K562 (cell line): ENCODE results near the gene RPTOR. TPM values are rescaled to one million over a fixed set of nuclear protein-coding genes. Genes with fewer than 3 reads are reported as not detected.
A peak's percentile ranks its signal among the peaks of the same experiment; 100 is the strongest.

Experiments used
- ATAC-seq: fragments of 200-7000 bp; cut with Tn5 transposase; 3 replicates; pipeline ENCODE4 v1.9.1; 2020; ENCODE audit warnings: moderate library complexity
- BruUV-seq: library from RNA; stranded (reverse); fragments of 400-500 nt; replicated peaks from 2 replicates; lab custom pipeline; 2021; lab: Mats Ljungman, UMichigan
- CTCF ChIA-PET: fragments of 300-600 bp; formaldehyde crosslinking; extraction: SDS; loops from one replicate; lab custom pipeline; 2021; ENCODE audit warnings: low intra/inter-chr PET ratio; lab: Yijun Ruan, JAX
- POLR2A ChIA-PET: fragments of 300-600, 350-650 bp; sonication (Branson Sonifier 250); formaldehyde crosslinking; extraction: SDS; loops from one replicate; lab custom pipeline; 2021; ENCODE audit warnings: antibody characterized with exemption, inconsistent platforms; lab: Yijun Ruan, JAX
- DNase-seq, 4 experiments: peaks; one replicate each; pipeline versions ENCODE4 v3.0.0 to v3.0.0-alpha.2; 2011 to 2018; ENCODE audit warnings: low spot score in 3 of 4, mixed read lengths in 3 of 4; ENCODE audit errors: extremely low read depth in 1 of 4
- FAIRE-seq: peaks from 2 replicates; lab custom pipeline; 2011; peaks lifted over from hg19 to GRCh38; lab: Jason Lieb, UNC
- H2AFZ ChIP-seq: 2 replicates; pipeline ENCODE4 v1.6.0; 2011; ENCODE audit warnings: low read depth, low read length, control low read depth, inconsistent platforms
- H3K27ac ChIP-seq: fragments of 200-600 bp; 3 replicates; pipeline ENCODE4 v1.8.0; 2011; ENCODE audit warnings: low read depth, mild to moderate bottlenecking, control low read depth, inconsistent platforms, low read length, moderate library complexity, mixed read lengths; ENCODE audit errors: extremely low read depth
- H3K27me3 ChIP-seq, 2 experiments: fragments of 300-600 bp in 1 of 2; 2 replicates in 1 of 2; 3 replicates in 1 of 2; pipeline versions ENCODE4 v1.6.0 to v1.8.0; 2011; ENCODE audit warnings: inconsistent platforms in 2 of 2, low read length in 2 of 2, mild to moderate bottlenecking in 1 of 2, mixed read lengths in 1 of 2, moderate library complexity in 1 of 2; ENCODE audit not compliant: control insufficient read depth in 2 of 2, insufficient read depth in 2 of 2
- H3K36me3 ChIP-seq: fragments of 300-600 bp; 3 replicates; pipeline ENCODE4 v1.8.0; 2011; ENCODE audit warnings: mild to moderate bottlenecking, low read length, inconsistent platforms; ENCODE audit not compliant: control insufficient read depth, insufficient read depth
- H3K4me1 ChIP-seq, 2 experiments: fragments of 200-600 bp in 1 of 2; replicated peaks in 1 of 2; 2 replicates in 1 of 2; 3 replicates in 1 of 2; pipeline versions ENCODE4 v1.5.1 to v1.8.0; 2011; ENCODE audit warnings: inconsistent platforms in 2 of 2, low read length in 2 of 2, mild to moderate bottlenecking in 1 of 2, mixed read lengths in 1 of 2, moderate library complexity in 1 of 2; ENCODE audit not compliant: control insufficient read depth in 2 of 2, insufficient read depth in 2 of 2
- H3K4me2 ChIP-seq: 2 replicates; pipeline ENCODE4 v1.6.1; 2011; ENCODE audit warnings: low read length, control low read depth, inconsistent platforms, mixed read lengths; ENCODE audit not compliant: insufficient read depth
- H3K4me3 ChIP-seq: fragments of 200-600 bp; sonication (generic), shearing (Covaris generic); 2 replicates; pipeline ENCODE4 v1.5.1; 2016; ENCODE audit warnings: control low read depth, inconsistent platforms
- H3K79me2 ChIP-seq: fragments of 200-600 bp; 3 replicates; pipeline ENCODE4 v1.8.0; 2011; ENCODE audit warnings: low read length, inconsistent platforms; ENCODE audit not compliant: control insufficient read depth, insufficient read depth
- H3K9ac ChIP-seq, 2 experiments: 2 replicates each; pipeline versions ENCODE4 v1.6.0 to v1.6.1; 2011; ENCODE audit warnings: low read depth in 2 of 2, low read length in 2 of 2, control low read depth in 1 of 2, inconsistent platforms in 1 of 2, mild to moderate bottlenecking in 1 of 2, mixed read lengths in 1 of 2; ENCODE audit not compliant: insufficient read depth in 1 of 2
- H3K9me1 ChIP-seq: one replicate; pipeline ENCODE4 v1.6.0; 2011; ENCODE audit warnings: inconsistent platforms, mild to moderate bottlenecking, low read length, moderate library complexity; ENCODE audit not compliant: control insufficient read depth, insufficient read depth
- H3K9me3 ChIP-seq: replicated peaks from 2 replicates; pipeline ENCODE4 v1.5.1; 2011; ENCODE audit warnings: low read depth, low read length, inconsistent platforms; ENCODE audit not compliant: control insufficient read depth, insufficient read depth
- H4K20me1 ChIP-seq: replicated peaks from 2 replicates; pipeline ENCODE4 v1.6.1; 2011; ENCODE audit warnings: low read length, inconsistent platforms, mixed read lengths; ENCODE audit not compliant: control insufficient read depth, insufficient read depth
- BACH1 ChIP-seq: fragments of 200-800 bp; sonication (Bioruptor generic); IDR thresholded peaks from 2 replicates; pipeline ENCODE4 v1.6.1; 2016; ENCODE audit warnings: missing genetic modification characterization, missing compliant biosample characterization
- HMGN3 ChIP-seq: IDR thresholded peaks from 2 replicates; pipeline ENCODE4 v1.6.1; 2011; ENCODE audit warnings: borderline replicate concordance, low read depth, mild to moderate bottlenecking, mixed read lengths, low read length; ENCODE audit not compliant: insufficient read length; ENCODE audit errors: extremely low read depth
- HNRNPH1 ChIP-seq: fragments of 200-400 bp; formaldehyde crosslinking; optimal IDR thresholded peaks from 2 replicates; pipeline ENCODE3; 2017; ENCODE audit warnings: low read depth, mild to moderate bottlenecking, low read length, moderate library complexity
- HNRNPK ChIP-seq: fragments of 200-400 bp; formaldehyde crosslinking; IDR thresholded peaks from one replicate; pipeline ENCODE4 v1.6.1; 2018; ENCODE audit warnings: mild to moderate bottlenecking, low read depth, low read length; ENCODE audit not compliant: poor library complexity, severe bottlenecking
- MAFG ChIP-seq: fragments of 450-650 bp; conservative IDR thresholded peaks from 2 replicates; pipeline ENCODE4 v1.6.1; 2016; ENCODE audit warnings: missing genetic modification characterization, missing compliant biosample characterization
- THRAP3 ChIP-seq: fragments of 450-650 bp; IDR thresholded peaks from 2 replicates; pipeline ENCODE4 v1.6.1; 2016; ENCODE audit warnings: mild to moderate bottlenecking, inconsistent platforms, borderline replicate concordance
- ZNF212 ChIP-seq: fragments of 450-650 bp; formaldehyde crosslinking; IDR thresholded peaks from 2 replicates; pipeline ENCODE4 v1.4.0; 2020; ENCODE audit warnings: mild to moderate bottlenecking
- ZNF511 ChIP-seq: sonication (generic); formaldehyde crosslinking; IDR thresholded peaks from 2 replicates; pipeline ENCODE4 v1.8.0; 2022; ENCODE audit warnings: mild to moderate bottlenecking, missing genetic modification reagents
- WGBS: fragments of 100-300 bp; shearing (Covaris generic); methylation state at CpG from one replicate; pipeline ENCODE4 v1.1.6; 2016; ENCODE audit warnings: low coverage, mixed read lengths; ENCODE audit not compliant: insufficient coverage; ENCODE audit errors: missing lambda C conversion rate; 5-methylcytosine and 5-hydroxymethylcytosine counted together
- in situ Hi-C: fragments of 300-500 bp; cut with MboI; formaldehyde crosslinking; loops from 4 replicates; pipeline ENCODE4 v1.15.0; 2018; ENCODE audit warnings: inconsistent platforms, mixed read lengths
- intact Hi-C: fragments of 100-400 bp; cut with micrococcal nuclease; formaldehyde crosslinking; loops from 2 replicates; pipeline ENCODE4 v1.14.2; 2022
- polyA plus RNA-seq, 8 experiments: library from polyadenylated mRNA; depleted of rRNA in 4 of 8; stranded (reverse) in 5 of 8; unstranded in 3 of 8; fragments of >200 nt; fragmentation: Nextera tagmentation in 2 of 8; fragmentation: Illumina TruSeq in 1 of 8; extraction: Ambion mirVana in 2 of 8; extraction: Trizol in 1 of 8; gene quantifications; 2 replicates each; pipeline versions ENCODE4 v1.2.1 to v1.2.3, GENCODE V29; 2011 to 2014; ENCODE audit warnings: inconsistent platforms in 1 of 8, missing spikeins in 1 of 8
- total RNA-seq, 7 experiments: library from RNA; depleted of rRNA in 6 of 7; stranded (reverse); fragments of >200 nt in 6 of 7; fragmentation: Illumina TruSeq in 2 of 7; extraction: Trizol in 2 of 7; gene quantifications; 2 replicates each; pipeline versions ENCODE4 v1.2.1 to v1.2.3, GENCODE V29; 2011 to 2021; ENCODE audit warnings: low replicate concordance in 1 of 7

RPTOR gene
- total and polyA plus RNA-seq, 9 of the 15 experiments (the other 6 are each of a cell fraction or from before 2014, with no cell fraction given): 0.24 to 54.1 (median 10.2) TPM

GRCh38 chr17:80955078-80955477 is 410.4 kb downstream of the RPTOR start:
- H3K9me3 ChIP-seq: no peaks in the 10 kb centered on the region
- no peak for TF ChIP-seq HMGN3
- TF ChIP-seq BACH1 (tag): no peak
- TF ChIP-seq ZNF511 (CRISPR knock-in tag): no peak
- no peak for TF ChIP-seq ZNF212 (CRISPR knock-in tag)
- TF ChIP-seq MAFG (tag): no peak
- TF ChIP-seq HNRNPK: no peak
- TF ChIP-seq HNRNPH1: no peak
- TF ChIP-seq THRAP3: no peak
- WGBS: 77% methylated on average over 5 of the region's 5 CpGs
- peaks cover 0 to 21% of the 10 kb centered on the region in 2 experiments; a peak in 2 of 5 replicates for H3K4me1 ChIP-seq
- no peak overlapping the region for H3K9ac ChIP-seq
- no peak overlapping the region for H3K27ac ChIP-seq
- no peaks in the 10 kb centered on the region for H3K9me1 ChIP-seq
- no peak overlapping the region for H3K4me3 ChIP-seq
- no peak for ATAC-seq
- CTCF ChIA-PET: no interaction called here
- intact Hi-C loops (no loop called here), in situ Hi-C loops (no loop called here)
- FAIRE-seq: no peak
- H3K36me3 ChIP-seq: peaks cover 15% of the 10 kb centered on the region; the same call in 1 of the 3 replicates
- H3K4me2 ChIP-seq: no peak overlapping the region
- BruUV-seq: TSS peak; percentile 27
- H4K20me1 ChIP-seq: no peaks in the 10 kb centered on the region
- H3K79me2 ChIP-seq: no peaks in the 10 kb centered on the region
- no peak for DNase-seq
- H2AFZ ChIP-seq: no peak overlapping the region
- H3K27me3 ChIP-seq: no peaks in the 10 kb centered on the region
- POLR2A ChIA-PET: no interaction called here
